GM12873 (cell line): ENCODE measurements around the gene JARID2.
A peak's percentile ranks its signal among the peaks of the same experiment; 100 is the strongest.

Experiments used
- TF ChIP-seq, protein P1 (sequence below): IDR thresholded peaks from 2 replicates; pipeline ENCODE4 v1.5.1; 2012; ENCODE audit warnings: low read depth, mild to moderate bottlenecking, moderate library complexity, low read length, control low read depth; ENCODE audit not compliant: insufficient read depth; ENCODE audit errors: missing control alignments

JARID2 gene

DNA sequence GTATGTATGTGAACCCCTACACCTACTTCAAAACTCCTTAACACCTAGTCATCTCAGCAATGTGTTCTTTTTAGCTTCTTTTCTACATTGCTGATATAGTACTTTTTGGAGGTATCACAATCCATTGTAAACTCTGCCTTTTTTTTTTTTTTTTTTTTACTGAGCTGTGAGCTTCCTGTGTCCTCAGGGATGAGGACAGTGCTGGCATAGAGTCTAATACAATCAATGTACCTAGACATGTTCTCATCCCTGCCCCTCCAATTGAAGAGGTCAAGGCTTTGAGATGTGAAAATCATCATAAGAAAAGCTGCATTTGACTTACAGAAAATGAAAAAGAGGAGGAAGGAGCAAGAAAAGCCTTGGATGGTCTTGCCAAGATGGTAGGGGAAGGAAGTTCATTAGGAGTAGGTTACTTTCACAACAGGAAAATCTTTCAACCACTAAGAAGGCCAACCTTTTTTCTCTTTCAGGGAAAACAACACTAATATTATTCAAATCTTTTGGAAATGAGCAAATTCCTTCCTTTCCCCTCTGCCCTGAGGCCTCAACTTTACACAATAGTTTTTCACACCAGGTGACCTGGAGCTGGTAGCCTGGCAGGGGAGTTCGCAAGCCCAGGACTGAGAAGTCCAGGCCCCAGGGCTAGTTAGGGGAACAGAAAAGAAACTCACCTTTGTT is 2.8 kb upstream of the JARID2 start:
- TF ChIP-seq, protein P1, sequence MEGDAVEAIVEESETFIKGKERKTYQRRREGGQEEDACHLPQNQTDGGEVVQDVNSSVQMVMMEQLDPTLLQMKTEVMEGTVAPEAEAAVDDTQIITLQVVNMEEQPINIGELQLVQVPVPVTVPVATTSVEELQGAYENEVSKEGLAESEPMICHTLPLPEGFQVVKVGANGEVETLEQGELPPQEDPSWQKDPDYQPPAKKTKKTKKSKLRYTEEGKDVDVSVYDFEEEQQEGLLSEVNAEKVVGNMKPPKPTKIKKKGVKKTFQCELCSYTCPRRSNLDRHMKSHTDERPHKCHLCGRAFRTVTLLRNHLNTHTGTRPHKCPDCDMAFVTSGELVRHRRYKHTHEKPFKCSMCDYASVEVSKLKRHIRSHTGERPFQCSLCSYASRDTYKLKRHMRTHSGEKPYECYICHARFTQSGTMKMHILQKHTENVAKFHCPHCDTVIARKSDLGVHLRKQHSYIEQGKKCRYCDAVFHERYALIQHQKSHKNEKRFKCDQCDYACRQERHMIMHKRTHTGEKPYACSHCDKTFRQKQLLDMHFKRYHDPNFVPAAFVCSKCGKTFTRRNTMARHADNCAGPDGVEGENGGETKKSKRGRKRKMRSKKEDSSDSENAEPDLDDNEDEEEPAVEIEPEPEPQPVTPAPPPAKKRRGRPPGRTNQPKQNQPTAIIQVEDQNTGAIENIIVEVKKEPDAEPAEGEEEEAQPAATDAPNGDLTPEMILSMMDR = no peak

DNA sequence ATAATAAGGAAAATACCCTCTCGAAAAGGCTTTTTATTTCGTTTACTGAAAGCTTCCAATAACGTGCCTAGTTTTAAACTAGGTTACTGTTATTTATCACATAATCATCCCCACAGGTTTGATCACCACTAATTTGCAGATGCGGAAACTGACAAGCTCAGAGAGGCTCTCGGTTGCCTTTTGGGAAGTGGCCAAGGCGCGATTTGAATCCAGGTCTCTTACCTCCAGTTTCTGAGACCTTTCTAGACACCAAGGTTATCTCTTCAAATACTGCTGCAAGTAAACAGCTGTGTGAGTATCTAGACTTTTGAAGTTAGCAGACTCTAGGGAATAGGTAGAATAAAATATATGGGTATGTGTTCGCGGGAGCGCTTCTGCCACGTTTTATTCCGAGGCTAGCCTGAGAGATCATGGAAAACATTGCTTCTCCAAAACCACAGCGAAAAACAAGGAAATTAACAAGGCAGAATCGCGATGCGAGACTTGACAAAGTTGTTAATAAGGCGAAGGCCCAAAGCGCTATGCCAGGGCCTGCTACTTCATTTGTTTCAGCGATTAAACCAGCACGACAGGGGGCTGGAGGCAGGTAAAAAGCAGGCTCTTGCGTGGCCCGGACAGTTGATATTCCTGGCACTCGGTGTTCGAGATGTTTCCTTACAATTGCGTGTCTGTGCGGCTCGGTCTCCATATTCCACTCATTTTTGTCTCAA is 1.8 kb upstream of the JARID2 start:
- TF ChIP-seq, protein P1 = no peak

DNA sequence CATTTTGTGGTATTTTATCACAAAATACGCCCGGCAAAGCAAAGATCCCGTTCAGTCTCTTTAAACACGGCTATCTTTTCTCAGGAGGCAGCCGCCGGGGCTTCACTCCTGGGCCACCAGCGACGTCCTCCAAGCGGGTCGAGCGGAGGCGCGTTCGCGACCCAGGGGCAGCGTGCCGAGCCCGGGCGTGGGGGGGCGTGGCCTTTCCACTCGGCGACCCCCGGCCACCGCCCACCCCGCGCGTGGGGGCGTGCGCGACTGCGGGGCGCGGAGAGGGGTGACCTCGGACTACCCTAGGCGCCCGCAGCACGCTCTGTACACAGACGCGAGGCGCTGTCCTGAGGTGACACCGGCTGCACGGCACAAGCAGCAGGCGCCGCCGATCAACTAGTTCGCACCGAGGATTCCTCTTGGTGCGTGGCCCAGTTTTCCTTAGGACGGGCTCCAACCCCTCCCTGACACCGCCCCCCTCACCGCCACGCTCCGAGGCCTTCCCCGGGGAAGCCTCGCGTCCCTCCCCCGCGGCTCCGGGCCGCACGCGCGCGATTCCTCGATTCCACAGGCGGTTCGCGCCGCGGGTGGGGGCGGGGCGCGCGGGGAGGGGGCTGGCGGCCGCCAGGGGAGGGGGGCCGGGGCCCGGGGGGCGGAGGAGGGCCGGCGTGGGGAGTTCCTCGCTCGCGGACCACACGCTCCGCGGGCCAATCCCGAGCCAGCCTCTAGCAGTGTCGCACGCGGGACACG is 1.1 kb upstream of the JARID2 start:
- TF ChIP-seq, protein P1 = no peak

DNA sequence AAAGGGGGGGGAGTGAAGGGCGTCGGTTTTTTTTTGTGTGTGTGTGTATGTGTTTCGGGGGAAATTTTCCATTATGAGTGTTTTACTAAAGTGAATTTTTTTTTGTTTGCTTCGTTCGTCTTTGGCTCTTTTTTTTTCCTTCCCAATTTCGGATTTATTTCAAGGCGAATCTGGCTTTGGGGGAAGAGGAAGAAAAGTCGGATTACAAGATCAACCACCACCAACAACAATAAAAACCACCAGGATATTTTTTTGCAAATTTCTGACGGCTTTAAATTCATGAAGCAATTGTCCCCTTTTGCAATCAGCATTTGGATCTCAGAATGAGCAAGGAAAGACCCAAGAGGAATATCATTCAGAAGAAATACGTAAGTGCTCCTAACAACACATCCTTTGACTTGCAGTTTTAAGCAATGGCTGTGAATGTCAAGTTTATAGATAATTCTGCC is 372 bp downstream of the JARID2 start:
- TF ChIP-seq, protein P1 = no peak

DNA sequence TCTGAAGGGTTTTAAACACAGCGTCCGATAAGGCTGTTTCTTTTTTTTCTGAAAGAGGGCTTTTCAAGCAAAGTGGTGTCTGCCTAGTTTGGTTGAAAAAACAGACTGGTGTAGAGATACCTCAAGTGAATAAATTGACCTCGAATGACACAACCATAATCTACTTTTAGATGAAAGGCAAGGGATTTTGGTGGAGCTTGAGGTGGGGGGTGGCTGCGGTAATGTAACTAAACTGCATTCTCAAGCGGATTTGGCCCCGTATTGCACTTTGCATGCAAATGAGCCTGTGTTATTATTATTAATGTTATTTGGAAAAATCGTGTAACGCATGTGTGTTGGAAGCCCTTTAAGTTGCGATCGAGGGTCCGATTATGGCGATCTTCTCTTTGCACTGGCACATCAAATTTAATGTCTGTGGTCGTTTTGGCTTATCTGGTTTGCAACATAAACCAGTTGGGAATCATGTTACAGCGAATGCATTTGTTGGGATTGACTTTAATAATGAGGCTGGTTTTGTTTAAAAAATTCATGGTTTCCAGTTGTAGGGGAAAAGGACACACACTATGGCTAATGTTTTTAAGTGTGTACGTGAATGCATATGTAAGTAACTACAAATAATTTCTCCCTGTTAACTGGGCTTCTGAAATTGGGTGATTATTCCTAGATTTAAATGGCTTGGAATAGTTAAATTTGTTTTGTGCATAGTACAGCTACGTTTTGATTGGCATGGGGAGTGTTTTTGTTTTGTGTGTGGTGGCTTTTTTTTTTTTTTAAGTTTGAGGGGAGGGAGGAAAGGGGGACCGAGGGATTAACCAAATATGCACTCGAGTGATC is 1.0 kb downstream of the JARID2 start:
- TF ChIP-seq, protein P1 = no peak

DNA sequence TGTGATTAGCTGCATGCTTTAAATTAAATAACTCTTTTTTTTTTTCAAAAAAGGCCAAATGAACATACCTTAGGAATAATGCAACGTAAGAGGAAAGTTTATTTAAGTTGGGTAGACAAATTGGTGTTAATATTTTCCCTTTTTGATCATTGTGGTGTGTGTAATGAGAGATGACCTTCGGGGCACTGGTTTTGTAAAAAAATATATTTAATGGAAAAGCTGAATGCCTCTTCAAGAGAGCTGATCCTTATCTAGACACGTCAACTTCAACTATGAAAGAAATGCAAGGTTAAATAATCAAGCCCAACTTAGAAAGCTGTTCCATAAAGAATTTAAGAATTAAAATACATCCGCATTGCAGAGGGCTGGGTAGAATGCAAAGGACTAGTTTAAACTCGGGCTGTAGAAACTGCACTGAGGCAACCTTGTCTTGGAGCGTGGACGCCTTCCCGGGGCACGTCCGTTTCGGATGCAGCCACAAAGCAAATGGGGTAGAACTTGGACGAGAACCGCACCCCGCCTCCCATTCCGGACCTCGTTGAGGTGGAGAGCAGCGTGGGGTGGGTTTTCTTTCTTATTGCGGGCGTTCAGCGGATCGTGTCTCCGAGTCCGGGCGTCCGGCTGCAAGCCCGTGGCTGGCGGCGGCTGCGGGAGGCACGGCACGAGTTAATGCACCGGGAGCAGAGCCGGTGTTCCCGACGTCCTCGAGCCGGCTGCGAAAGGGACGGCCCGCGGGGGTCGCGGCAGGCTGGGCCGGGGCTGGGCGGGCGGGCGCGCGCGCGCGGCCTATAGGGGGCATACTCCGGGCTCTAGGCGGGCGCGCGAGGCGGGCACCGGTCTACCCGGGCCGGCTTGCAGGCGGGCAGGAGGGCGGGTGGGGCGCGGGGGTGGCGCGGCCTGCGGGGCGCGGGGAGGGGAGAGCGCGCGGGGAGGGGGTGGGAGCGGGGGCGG is 1.9 kb downstream of the JARID2 start:
- TF ChIP-seq, protein P1 = peak; percentile 7
